GM19351 (cell line): ENCODE measurements around the gene KAZN.
"Not testable (repeated sequence)": the region's sequence is repeated elsewhere in the genome, so short reads cannot be mapped to it uniquely, and the experiment has no call there.

ENCODE experiments used
- ATAC-seq: cut with Tn5 transposase; IDR thresholded peaks from one replicate; pipeline ENCODE4 v1.9.1; 2021; ENCODE audit warnings: mild to moderate bottlenecking, moderate library complexity; ENCODE audit not compliant: unreplicated experiment

Gene KAZN

DNA sequence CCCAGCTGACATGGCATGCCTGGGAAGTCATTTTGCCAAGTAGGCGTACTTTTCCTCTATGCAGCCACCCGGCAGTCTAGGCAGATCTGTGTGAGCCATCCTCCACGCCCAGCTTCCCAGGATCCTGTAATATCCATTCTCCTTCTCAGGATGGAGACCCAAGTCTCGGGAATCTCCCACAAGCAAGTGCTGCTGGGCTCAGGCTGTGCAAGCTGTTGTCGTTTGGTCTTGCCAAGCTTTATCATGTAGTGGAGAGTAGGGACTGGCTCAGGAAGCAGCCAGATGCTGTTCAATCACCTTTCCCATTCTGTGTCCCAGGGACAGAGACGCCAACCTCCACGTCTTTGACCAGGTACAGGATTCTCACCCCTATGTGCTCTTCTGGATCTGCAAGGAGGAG is 363.9 kb downstream of the KAZN start:
- ATAC-seq: no peak

GRCh38 chr1:14963791-14964710 is 365.6 kb downstream of the KAZN start:
- not testable (repeated sequence) for ATAC-seq

DNA sequence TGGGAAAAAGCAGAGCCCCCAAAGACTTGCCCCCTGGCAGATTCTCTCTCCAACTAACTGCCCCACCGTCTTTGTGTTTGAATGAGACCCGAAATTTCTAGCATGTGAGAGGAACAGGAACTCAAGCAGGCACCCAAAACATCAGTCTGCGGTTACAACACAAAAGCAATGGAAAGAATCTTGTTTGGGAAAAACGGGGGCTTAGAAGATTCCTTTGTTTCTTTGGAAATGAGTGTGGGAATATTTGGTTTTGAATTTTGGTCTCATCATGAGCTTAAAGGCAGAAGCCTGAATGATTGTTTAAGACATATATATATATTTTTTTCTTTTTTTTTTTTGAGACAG is 366.2 kb downstream of the KAZN start:
- no peak for ATAC-seq

DNA sequence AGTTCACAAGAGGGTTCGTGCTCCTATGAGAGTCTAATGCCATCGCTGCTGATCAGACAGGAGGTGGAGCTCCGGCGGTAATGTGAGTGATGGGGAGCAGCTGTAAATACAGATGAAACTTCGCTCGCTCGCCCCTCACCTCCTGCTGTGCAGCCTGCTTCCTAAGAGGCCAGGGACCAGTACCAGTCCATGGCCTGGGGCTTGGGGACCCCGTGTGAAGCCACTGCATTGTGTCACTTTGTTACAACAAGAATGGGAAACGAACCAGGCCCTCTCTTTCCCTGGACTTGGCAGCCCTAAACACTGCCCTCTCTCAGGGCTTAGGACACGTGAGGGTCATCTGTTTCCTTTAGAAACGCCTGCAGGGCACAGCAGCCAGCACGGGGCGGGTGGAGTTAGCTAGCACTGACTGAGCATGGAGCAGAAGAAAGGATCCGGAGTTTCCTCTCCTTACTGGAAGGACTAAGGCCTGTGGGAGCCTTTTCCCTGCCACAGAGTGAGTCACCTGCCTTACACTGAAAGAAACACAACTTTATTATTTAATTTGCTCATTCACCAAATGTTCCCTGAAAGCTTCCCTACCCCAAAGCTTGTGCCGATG is 369.9 kb downstream of the KAZN start:
- ATAC-seq: no peak

DNA sequence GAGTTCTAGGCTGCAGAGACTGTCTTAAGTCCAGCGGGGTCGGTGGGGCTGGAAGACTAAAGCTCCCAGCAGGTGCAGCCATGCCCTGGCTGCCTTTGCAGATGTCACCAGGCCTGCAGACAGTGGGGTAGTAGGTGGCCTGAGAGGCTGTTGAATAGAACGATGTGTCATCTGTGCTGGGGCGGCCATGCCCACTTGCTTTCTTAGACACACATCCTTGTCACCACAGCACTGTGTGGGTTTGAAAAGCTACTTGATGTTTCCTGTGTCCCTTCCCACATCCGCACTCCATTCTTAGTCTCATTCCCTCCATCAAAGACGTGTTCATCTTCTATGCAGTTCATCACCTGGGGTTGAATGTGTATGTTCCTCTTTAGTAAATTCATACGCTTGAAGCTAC is 370.5 kb downstream of the KAZN start:
- no peak for ATAC-seq

GRCh38 chr1:14970115-14970798 is 371.8 kb downstream of the KAZN start:
- no peak for ATAC-seq

DNA sequence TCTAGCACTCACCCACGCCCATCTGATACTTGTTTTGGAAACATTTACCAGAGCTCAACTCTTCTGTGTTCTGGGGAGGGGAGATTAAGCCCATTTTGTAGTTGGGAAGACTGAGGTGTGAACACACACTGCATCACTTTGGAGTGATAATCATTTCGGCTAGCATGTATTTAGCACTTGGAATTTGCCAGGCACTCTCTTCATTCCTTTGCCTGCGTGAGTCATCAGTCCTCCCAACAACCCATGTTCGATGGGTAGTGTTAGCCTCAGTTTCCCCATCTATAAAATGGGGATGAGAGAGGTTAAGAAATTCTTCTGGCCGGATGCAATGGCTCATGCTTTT is 372.3 kb downstream of the KAZN start:
- no peak for ATAC-seq

DNA sequence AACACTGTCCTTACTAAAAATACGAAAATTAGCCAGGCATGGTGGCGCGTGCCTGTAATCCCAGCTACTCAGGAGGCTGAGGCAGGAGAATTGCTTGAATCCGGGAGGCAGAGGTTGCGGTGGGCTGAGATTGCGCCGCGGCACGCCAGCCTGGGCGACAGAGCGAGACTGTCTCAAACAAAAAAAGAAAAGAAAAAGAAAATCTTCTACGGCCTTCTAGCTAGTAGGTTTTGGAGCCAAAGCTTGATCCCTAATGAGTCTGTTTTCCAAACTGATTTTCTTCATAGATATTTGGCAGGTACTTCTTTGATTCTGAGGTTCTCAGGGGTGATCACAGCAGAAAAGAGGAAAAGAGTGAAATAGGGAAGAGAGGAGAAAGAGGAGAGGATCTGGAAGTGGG is 372.7 kb downstream of the KAZN start:
- no peak for ATAC-seq

GRCh38 chr1:14972107-14972506 is 373.6 kb downstream of the KAZN start:
- ATAC-seq: no peak

GRCh38 chr1:14973773-14974172 is 375.3 kb downstream of the KAZN start:
- ATAC-seq: no peak

DNA sequence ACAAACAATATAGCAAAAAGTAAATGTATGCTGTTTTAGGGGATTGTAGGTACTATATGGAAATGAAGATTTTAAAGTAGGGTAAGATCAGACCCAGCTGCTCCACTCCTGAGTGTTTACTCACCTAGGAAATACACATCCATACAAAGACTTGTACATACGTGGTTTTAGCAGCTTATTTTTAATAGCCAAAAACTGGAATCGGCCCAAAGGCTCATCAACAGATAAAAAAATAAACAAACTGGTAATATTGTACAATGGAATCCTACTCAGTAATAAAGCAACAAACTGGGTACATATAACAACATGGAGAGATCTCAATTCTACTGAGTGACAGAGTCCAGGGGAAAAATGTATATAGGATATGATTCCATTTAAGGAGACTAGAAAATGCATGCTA is 375.9 kb downstream of the KAZN start:
- no peak for ATAC-seq

DNA sequence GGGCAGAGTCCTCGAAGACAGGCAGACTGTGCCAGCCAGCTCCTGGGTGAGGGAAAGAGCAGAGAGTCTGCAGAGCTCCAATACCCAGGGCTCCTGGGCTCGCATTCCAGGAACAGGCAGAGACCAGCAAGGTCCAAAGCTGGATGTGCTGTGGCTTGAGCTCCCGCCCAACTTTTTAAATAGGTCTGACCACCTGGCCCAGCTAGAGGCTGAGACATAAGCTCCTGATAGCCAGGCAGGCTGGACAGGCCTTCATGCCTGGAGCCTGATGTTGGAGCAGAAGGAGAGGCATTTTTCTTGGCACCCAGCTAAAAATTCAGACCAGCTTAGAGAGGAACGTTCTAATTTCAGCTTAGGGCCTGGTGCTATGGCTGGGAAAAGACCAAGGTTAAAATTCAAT is 376.6 kb downstream of the KAZN start:
- ATAC-seq: no peak

DNA sequence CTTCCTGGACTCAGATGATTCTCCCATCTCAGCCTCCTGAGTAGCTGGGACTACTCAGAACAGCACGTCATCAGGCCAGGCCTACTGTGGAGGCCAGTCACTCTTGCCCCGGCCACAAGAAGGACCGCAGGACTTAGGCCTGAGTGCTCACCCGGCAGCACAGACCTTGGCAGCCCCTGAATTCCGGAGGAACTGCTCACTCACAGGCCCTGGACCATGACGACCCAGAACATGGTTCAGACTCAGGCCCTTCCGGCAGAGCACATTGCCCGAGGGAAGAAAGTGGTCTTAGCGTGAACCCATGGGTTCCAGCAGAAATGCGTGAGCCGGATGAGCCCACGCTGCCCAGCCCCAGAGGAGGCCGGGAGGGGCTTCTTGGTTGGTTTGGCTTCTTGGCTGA is 377.8 kb downstream of the KAZN start:
- no peak for ATAC-seq

- no peak for ATAC-seq
Measured at GRCh38 chr1:14977338-14977931, 378.9 kb downstream of the KAZN start.

DNA sequence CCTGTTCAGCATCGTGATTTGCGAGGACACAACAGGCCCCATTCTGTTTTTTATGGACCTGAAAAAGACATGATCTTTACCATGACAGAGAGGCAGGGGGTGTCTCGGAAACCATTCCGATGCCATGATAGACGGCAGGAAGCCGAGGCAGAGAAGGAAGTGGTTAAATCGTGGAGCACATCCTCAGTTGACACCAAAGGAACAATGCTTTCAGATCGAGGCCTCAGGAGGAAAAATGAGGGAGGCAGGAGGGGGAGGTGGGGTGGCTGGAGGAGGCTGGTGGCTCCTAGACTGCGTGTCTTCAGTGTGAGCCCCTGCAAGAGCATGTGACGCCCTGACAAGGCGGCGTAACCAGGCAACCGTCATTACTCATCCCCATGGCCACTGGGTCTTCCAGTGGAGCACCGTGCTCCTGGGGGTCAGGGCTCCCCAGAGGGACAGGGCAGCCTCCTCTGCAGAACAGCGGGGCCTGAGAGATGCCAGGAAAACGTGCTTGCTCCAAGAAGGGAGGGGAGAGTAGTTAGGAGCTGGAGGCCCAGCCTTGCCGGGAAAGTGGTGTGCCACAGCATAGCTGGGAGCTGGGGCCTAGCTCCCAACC is 382.2 kb downstream of the KAZN start:
- ATAC-seq: no peak

DNA sequence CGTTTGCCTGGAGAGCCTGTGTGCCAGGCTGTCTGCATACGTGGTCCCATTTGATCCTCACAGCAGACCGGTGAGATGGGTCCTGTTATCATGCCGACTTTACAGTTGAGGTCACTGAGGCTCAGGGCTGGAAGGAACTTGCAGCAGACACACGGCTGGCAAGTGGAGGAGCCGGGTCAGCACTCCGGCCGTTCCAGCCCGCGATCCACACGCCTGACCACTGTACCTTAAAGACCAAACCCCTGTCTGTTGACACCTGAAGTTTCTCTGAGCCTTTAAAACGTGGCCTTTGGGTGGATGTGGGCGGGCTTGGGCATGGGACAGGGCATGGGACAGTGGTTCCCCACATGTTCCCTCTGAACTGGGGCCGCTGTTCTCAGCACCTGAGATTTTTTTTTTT is 383.5 kb downstream of the KAZN start:
- ATAC-seq: no peak

- no peak for ATAC-seq
Measured at GRCh38 chr1:14983277-14983676, 384.8 kb downstream of the KAZN start.

DNA sequence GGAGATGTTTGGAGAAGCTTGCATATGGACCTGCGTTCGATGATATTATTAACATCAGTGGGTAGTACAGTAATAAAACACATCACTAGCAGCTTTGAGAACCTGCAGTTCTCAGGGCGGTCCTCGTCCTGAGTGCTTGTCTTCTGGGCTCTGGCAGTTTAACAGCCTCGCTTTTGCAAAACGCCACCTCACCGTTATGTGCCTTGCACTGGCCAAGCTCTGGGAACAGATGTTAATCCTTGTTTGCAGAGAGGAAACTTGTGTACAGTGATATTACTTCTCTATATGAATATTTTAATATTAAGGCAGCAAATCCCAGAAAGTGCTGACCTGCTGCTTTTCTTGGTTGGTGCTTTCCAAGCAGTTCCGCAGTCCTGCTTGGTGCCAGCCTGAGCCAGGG is 387.7 kb downstream of the KAZN start:
- no peak for ATAC-seq

- ATAC-seq: no peak
Measured at GRCh38 chr1:14987829-14988603, 389.5 kb downstream of the KAZN start.

DNA sequence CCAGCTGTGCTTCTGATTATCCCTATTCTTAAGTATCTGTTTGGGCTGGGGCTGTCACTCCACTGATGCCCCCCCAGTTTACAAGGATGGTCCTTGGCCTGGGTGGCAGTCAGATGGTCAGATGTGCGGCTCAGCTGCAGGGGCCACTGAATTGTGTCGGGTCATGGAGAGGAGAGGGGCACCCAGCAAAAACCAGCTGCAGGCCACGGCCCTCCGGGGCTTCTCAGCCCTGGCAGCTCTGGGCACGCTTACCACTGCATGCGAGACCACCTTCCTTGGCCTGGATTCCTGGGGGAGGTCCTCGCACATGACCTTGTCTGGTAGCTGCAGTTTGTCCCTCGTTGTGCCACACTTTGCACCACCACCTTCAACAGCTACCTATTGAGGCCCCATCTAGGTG is 390.2 kb downstream of the KAZN start:
- no peak for ATAC-seq
